IMR-90 (cell line): ENCODE measurements around the gene FOXO6. TPM values are rescaled to one million over a fixed set of nuclear protein-coding genes. Genes with fewer than 3 reads are reported as not detected.

Source experiments
- ATAC-seq: fragments of 200-7000 bp; cut with Tn5 transposase; 2 replicates; pipeline ENCODE4 v1.9.1; 2020; ENCODE audit warnings: low read depth, mild to moderate bottlenecking, moderate library complexity
- BruUV-seq: library from RNA; stranded (reverse); fragments of 400-500 nt; replicated peaks from 2 replicates; lab custom pipeline; 2021; lab: Mats Ljungman, UMichigan
- CTCF ChIA-PET: fragments of 300-600 bp; formaldehyde crosslinking; extraction: SDS; loops from one replicate; lab custom pipeline; 2021; ENCODE audit warnings: antibody characterized with exemption; lab: Yijun Ruan, JAX
- POLR2A ChIA-PET: fragments of 300-600 bp; sonication (Branson Sonifier 250); formaldehyde crosslinking; loops from one replicate; lab custom pipeline; 2022; ENCODE audit warnings: antibody characterized with exemption; ENCODE audit not compliant: unreplicated experiment; lab: Charles Lee
- DNase-seq: peaks from one replicate; pipeline ENCODE4 v3.0.0; 2013
- H2AFZ ChIP-seq: replicated peaks from 2 replicates; pipeline ENCODE3; 2013; ENCODE audit warnings: low read length, mild to moderate bottlenecking; ENCODE audit not compliant: poor library complexity
- H2AK5ac ChIP-seq: 2 replicates; pipeline ENCODE4 v1.6.1; 2013; ENCODE audit warnings: low read depth, low read length, inconsistent platforms
- H2AK9ac ChIP-seq: replicated peaks from 2 replicates; pipeline ENCODE3; 2013; ENCODE audit warnings: mild to moderate bottlenecking, low read depth, low read length, moderate library complexity; ENCODE audit not compliant: poor library complexity
- H2BK120ac ChIP-seq: 2 replicates; pipeline ENCODE4 v1.6.1; 2013; ENCODE audit warnings: low read depth, low read length, inconsistent platforms
- H2BK15ac ChIP-seq: 3 replicates; pipeline ENCODE4 v1.6.1; 2013; ENCODE audit warnings: low read depth, low read length, inconsistent platforms
- H2BK20ac ChIP-seq: 2 replicates; pipeline ENCODE4 v1.6.1; 2013; ENCODE audit warnings: low read depth, mild to moderate bottlenecking, inconsistent platforms, low read length, moderate library complexity
- H2BK5ac ChIP-seq: 2 replicates; pipeline ENCODE4 v1.6.1; 2013; ENCODE audit warnings: mild to moderate bottlenecking, low read depth, low read length, inconsistent platforms; ENCODE audit not compliant: poor library complexity, severe bottlenecking
- H3K14ac ChIP-seq: replicated peaks from 2 replicates; pipeline ENCODE4 v1.6.1; 2013; ENCODE audit warnings: low read depth, low read length, inconsistent platforms
- H3K18ac ChIP-seq: 2 replicates; pipeline ENCODE4 v1.6.1; 2013; ENCODE audit warnings: low read depth, low read length, control low read depth
- H3K23ac ChIP-seq: 2 replicates; pipeline ENCODE4 v1.6.1; 2013; ENCODE audit warnings: low read depth, low read length, inconsistent platforms
- H3K27ac ChIP-seq: 2 replicates; pipeline ENCODE4 v1.5.1; 2013; ENCODE audit warnings: mild to moderate bottlenecking, control low read depth, low read length; ENCODE audit not compliant: insufficient read depth
- H3K27me3 ChIP-seq: 2 replicates; pipeline ENCODE4 v1.6.1; 2013; ENCODE audit warnings: low read length; ENCODE audit not compliant: control insufficient read depth, insufficient read depth
- H3K36me3 ChIP-seq: 2 replicates; pipeline ENCODE4 v1.6.1; 2013; ENCODE audit warnings: low read length, mixed read lengths; ENCODE audit not compliant: control insufficient read depth, insufficient read depth
- H3K4ac ChIP-seq: 2 replicates; pipeline ENCODE4 v1.6.1; 2013; ENCODE audit warnings: low read depth, low read length, inconsistent platforms
- H3K4me1 ChIP-seq: 2 replicates; pipeline ENCODE4 v1.6.1; 2013; ENCODE audit warnings: low read length, mixed read lengths; ENCODE audit not compliant: control insufficient read depth, insufficient read depth
- H3K4me2 ChIP-seq: 2 replicates; pipeline ENCODE4 v1.6.1; 2013; ENCODE audit warnings: low read depth, mild to moderate bottlenecking, control low read depth, low read length, moderate library complexity
- H3K4me3 ChIP-seq: 2 replicates; pipeline ENCODE4 v1.5.1; 2013; ENCODE audit warnings: low read depth, mild to moderate bottlenecking, control low read depth, low read length, moderate library complexity; ENCODE audit not compliant: insufficient read depth
- H3K56ac ChIP-seq: 2 replicates; pipeline ENCODE4 v1.6.1; 2013; ENCODE audit warnings: low read length, inconsistent platforms; ENCODE audit not compliant: insufficient read depth; ENCODE audit errors: extremely low read depth
- H3K79me1 ChIP-seq, 2 experiments: 2 replicates each; pipeline ENCODE4 v1.6.1; 2013; ENCODE audit warnings: low read length in 2 of 2, inconsistent platforms in 1 of 2, low read depth in 1 of 2
- H3K9ac ChIP-seq: 2 replicates; pipeline ENCODE4 v1.6.1; 2013; ENCODE audit warnings: low read depth, low read length, control low read depth
- H3K9me1 ChIP-seq: 2 replicates; pipeline ENCODE4 v1.6.1; 2013; ENCODE audit warnings: low read length, inconsistent platforms; ENCODE audit not compliant: insufficient read depth
- H3K9me3 ChIP-seq: 2 replicates; pipeline ENCODE4 v1.6.1; 2013; ENCODE audit warnings: low read length; ENCODE audit not compliant: control insufficient read depth, insufficient read depth
- H4K20me1 ChIP-seq: 2 replicates; pipeline ENCODE4 v1.6.1; 2013; ENCODE audit warnings: low read length, inconsistent platforms; ENCODE audit not compliant: insufficient read depth
- H4K5ac ChIP-seq: 2 replicates; pipeline ENCODE4 v1.6.1; 2013; ENCODE audit warnings: mild to moderate bottlenecking, low read depth, low read length, control low read depth
- H4K8ac ChIP-seq, 2 experiments: 2 replicates each; pipeline ENCODE4 v1.6.1; 2013; ENCODE audit warnings: low read depth in 2 of 2, low read length in 2 of 2, control low read depth in 1 of 2, inconsistent platforms in 1 of 2
- H4K91ac ChIP-seq: 2 replicates; pipeline ENCODE4 v1.6.1; 2013; ENCODE audit warnings: low read depth, low read length, inconsistent platforms; ENCODE audit not compliant: insufficient read depth
- MAFK ChIP-seq: IDR thresholded peaks from 2 replicates; pipeline ENCODE4 v1.6.1; 2012; ENCODE audit warnings: low read depth, low read length, improper control_type of control experiment
- MXI1 ChIP-seq: IDR thresholded peaks from 2 replicates; pipeline ENCODE4 v1.6.1; 2012; ENCODE audit warnings: low read depth, mild to moderate bottlenecking, low read length, moderate library complexity, borderline replicate concordance
- POLR2A ChIP-seq: IDR thresholded peaks from 2 replicates; pipeline ENCODE4 v1.6.1; 2012; ENCODE audit warnings: mild to moderate bottlenecking, low read depth, low read length
- RAD21 ChIP-seq: IDR thresholded peaks from 2 replicates; pipeline ENCODE4 v1.6.1; 2012; ENCODE audit warnings: low read length, improper control_type of control experiment
- RCOR1 ChIP-seq: IDR thresholded peaks from 2 replicates; pipeline ENCODE4 v1.6.1; 2012; ENCODE audit warnings: mild to moderate bottlenecking, low read length, improper control_type of control experiment; ENCODE audit not compliant: insufficient replicate concordance
- RFX5 ChIP-seq: IDR thresholded peaks from 2 replicates; pipeline ENCODE4 v1.8.0; 2012; ENCODE audit warnings: low read depth, mild to moderate bottlenecking, low read length, moderate library complexity
- SMC3 ChIP-seq: fragments of 150-350 bp; IDR thresholded peaks from 2 replicates; pipeline ENCODE4 v1.6.1; 2016; ENCODE audit warnings: low read depth, mild to moderate bottlenecking, antibody characterized with exemption, low read length, moderate library complexity
- USF2 ChIP-seq: fragments of 150-350 bp; IDR thresholded peaks from 2 replicates; pipeline ENCODE4 v1.6.1; 2017; ENCODE audit warnings: mild to moderate bottlenecking, antibody characterized with exemption, low read length, low read depth
- WGBS, 2 experiments: methylation state at CpG; one replicate each; pipeline versions ENCODE4 v1.1.5 to v1.1.7; 2013; ENCODE audit warnings: missing lambda C conversion rate in 2 of 2; ENCODE audit not compliant: insufficient read length in 1 of 2; ENCODE audit errors: extremely low coverage in 2 of 2; 5-methylcytosine and 5-hydroxymethylcytosine counted together
- dilution Hi-C: fragments of 300-500 bp; cut with HindIII; formaldehyde crosslinking; loops from one replicate; pipeline ENCODE4 v1.14.3; 2018; ENCODE audit warnings: low sequenced_read_pairs; ENCODE audit not compliant: unreplicated experiment
- in situ Hi-C: fragments of 300-500 bp; cut with MboI; formaldehyde crosslinking; loops from 3 replicates; pipeline ENCODE4 v1.14.3; 2019; ENCODE audit warnings: low sequenced_read_pairs, inconsistent platforms, mixed read lengths
- intact Hi-C: fragments of 100-400 bp; cut with micrococcal nuclease; formaldehyde crosslinking; loops from 2 replicates; pipeline ENCODE4 v1.10.0; 2022
- polyA plus RNA-seq, 3 experiments: library from polyadenylated mRNA; depleted of rRNA; stranded (reverse); fragments of >200 nt; gene quantifications; 2 replicates each; pipeline ENCODE4 v1.2.3, GENCODE V29; 2012; ENCODE audit warnings: low replicate concordance in 1 of 3
- total RNA-seq: library from RNA; depleted of rRNA; stranded (reverse); fragments of >200 nt; gene quantifications from 2 replicates; pipeline ENCODE4 v1.2.3, GENCODE V29; 2012
- TF ChIP-seq, protein P1 (sequence below): conservative IDR thresholded peaks from 2 replicates; pipeline ENCODE4 v1.5.1; 2012; ENCODE audit warnings: mild to moderate bottlenecking, low read depth, low read length, improper control_type of control experiment
- TF ChIP-seq, protein P2 (sequence below): fragments of 150-350 bp; IDR thresholded peaks from 2 replicates; pipeline ENCODE4 v1.6.1; 2016; ENCODE audit warnings: low read depth, mild to moderate bottlenecking, low read length, moderate library complexity, borderline replicate concordance

The FOXO6 gene
- total and polyA plus RNA-seq, 2 of the 4 experiments (the other 2 are of a cell fraction), result not detected

- TF ChIP-seq RFX5, result no peak
Observed at GRCh38 chr1:41319807-41320711, 41.2 kb upstream of the FOXO6 start (continued).

- Histone ChIP-seq H2AK5ac (no peak overlapping the region), H2BK15ac (no peak overlapping the region), H3K23ac (no peak overlapping the region), H2BK5ac (no peak overlapping the region), H3K9me3 (peaks cover 2% of the 10 kb centered on the region; the same call in 1 of the 2 replicates), H4K91ac (no peak overlapping the region), H3K9ac (no peak overlapping the region), H3K56ac (no peak overlapping the region), H3K27me3 (peaks cover 32% of the 10 kb centered on the region), H3K4ac (no peak overlapping the region), H3K79me1 (no peaks in the 10 kb centered on the region), H2AK9ac (no peak overlapping the region), H4K5ac (no peak overlapping the region), H3K14ac (no peak overlapping the region), H2AFZ (no peak overlapping the region), H3K18ac (no peak overlapping the region), H4K20me1 (no peaks in the 10 kb centered on the region), H2BK120ac (no peak overlapping the region), H2BK20ac (no peak overlapping the region), H3K4me3 (no peak overlapping the region), H3K4me2 (no peak overlapping the region), H4K8ac (no peak overlapping the region), H3K36me3 (no peaks in the 10 kb centered on the region), H3K9me1 (no peaks in the 10 kb centered on the region), H3K4me1 (no peaks in the 10 kb centered on the region), H3K27ac (no peak overlapping the region)
- dilution Hi-C loops (no loop called here), in situ Hi-C loops (no loop called here), intact Hi-C loops (no loop called here)
- POLR2A ChIA-PET, result no interaction called here
- DNase-seq (no peak), ATAC-seq (no peak)
- CTCF ChIA-PET, result interaction anchor here (1.0 kb wide), 1 partner anchor 97 kb away, joined by 3 read pairs; no protein-coding TSS in a partner anchor
- no TSS peak for BruUV-seq
- WGBS, 2 experiments, result 77% methylated on average over 7 of the region's 21 CpGs; no CpG with 5 or more reads in 1 of the 2 experiments
- no peak for TF ChIP-seq POLR2A
- TF ChIP-seq, protein P1, sequence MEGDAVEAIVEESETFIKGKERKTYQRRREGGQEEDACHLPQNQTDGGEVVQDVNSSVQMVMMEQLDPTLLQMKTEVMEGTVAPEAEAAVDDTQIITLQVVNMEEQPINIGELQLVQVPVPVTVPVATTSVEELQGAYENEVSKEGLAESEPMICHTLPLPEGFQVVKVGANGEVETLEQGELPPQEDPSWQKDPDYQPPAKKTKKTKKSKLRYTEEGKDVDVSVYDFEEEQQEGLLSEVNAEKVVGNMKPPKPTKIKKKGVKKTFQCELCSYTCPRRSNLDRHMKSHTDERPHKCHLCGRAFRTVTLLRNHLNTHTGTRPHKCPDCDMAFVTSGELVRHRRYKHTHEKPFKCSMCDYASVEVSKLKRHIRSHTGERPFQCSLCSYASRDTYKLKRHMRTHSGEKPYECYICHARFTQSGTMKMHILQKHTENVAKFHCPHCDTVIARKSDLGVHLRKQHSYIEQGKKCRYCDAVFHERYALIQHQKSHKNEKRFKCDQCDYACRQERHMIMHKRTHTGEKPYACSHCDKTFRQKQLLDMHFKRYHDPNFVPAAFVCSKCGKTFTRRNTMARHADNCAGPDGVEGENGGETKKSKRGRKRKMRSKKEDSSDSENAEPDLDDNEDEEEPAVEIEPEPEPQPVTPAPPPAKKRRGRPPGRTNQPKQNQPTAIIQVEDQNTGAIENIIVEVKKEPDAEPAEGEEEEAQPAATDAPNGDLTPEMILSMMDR, result no peak
- TF ChIP-seq MXI1, result no peak
- TF ChIP-seq, protein P2, sequence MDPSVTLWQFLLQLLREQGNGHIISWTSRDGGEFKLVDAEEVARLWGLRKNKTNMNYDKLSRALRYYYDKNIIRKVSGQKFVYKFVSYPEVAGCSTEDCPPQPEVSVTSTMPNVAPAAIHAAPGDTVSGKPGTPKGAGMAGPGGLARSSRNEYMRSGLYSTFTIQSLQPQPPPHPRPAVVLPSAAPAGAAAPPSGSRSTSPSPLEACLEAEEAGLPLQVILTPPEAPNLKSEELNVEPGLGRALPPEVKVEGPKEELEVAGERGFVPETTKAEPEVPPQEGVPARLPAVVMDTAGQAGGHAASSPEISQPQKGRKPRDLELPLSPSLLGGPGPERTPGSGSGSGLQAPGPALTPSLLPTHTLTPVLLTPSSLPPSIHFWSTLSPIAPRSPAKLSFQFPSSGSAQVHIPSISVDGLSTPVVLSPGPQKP, result no peak
- no peak for TF ChIP-seq MAFK
- no peak for TF ChIP-seq USF2
- TF ChIP-seq RCOR1, result no peak
- no peak for TF ChIP-seq RAD21
- TF ChIP-seq SMC3, result no peak
Observed at GRCh38 chr1:41320895-41321676, 40.1 kb upstream of the FOXO6 start.
